Measurements from ENCODE around the gene CPLX3.

Gene CPLX3

GRCh38 chr15:74873036-74873755, 46.8 kb downstream of the CPLX3 start, which contains the start of gene SCAMP2:
Gene SCAMP2 (minus strand): TSS chr15:74873365. CDS start chr15:74873255, 110 bp downstream.
- H3K4me3 ChIP-seq (ENCODE audit: low read depth, low read length) = peak within 1 kb of the TSS; percentile 78
- H3K36me3 ChIP-seq (ENCODE audit: control insufficient read depth, insufficient read depth, low read length) = peaks cover under 1% of the 10 kb centered on the region
- peak within 1 kb of the TSS; percentile 97 for H3K9ac ChIP-seq (ENCODE audit: low read depth, low read length)
- H3K9me3 ChIP-seq (ENCODE audit: control insufficient read depth, insufficient read depth, low read length) = no peaks in the 10 kb centered on the region
- H3K27me3 ChIP-seq (ENCODE audit: control insufficient read depth, insufficient read depth, low read length) = no peaks in the 10 kb centered on the region
- H3K4me1 ChIP-seq (ENCODE audit: control insufficient read depth, insufficient read depth, low read length) = no peaks in the 10 kb centered on the region

DNA sequence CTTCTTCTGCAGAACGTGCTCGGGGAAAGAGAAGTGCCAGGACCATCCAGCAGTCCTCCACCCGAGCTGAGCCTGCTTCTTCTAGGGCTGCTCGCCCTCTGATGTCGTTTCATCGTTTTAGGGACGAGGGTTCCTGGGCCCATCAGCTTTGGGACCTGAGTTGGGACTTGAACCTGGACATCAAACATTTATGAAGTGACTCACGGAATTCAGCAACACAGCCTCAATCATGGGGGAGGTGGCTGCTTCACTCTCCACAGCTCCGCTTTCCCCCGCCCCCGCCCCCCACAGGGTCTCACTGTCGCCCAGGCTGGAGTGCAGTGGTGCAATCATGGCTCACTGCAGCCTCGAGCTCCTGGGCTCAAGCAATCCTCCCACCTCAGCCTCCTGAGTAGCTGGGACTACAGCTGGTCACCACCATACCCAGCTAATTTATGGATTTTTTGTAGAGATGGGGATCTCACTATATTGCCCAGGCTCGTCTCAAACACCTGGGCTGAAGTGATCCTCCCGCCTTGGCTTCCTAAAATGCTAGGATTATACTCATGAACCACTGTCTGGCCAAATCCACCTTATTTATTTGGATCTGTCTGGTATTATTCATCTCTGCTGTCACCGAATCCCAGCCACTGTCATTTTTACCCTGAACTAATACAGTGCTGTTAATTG, 47.5 kb downstream of the CPLX3 start:
- H3K9ac ChIP-seq (ENCODE audit: low read depth, low read length) = peak overlapping the region; percentile 60
- no peaks in the 10 kb centered on the region for H3K4me1 ChIP-seq (ENCODE audit: control insufficient read depth, insufficient read depth, low read length)
- no peaks in the 10 kb centered on the region for H3K9me3 ChIP-seq (ENCODE audit: control insufficient read depth, insufficient read depth, low read length)
- no peaks in the 10 kb centered on the region for H3K27me3 ChIP-seq (ENCODE audit: control insufficient read depth, insufficient read depth, low read length)
- H3K36me3 ChIP-seq (ENCODE audit: control insufficient read depth, insufficient read depth, low read length) = no peaks in the 10 kb centered on the region
- peak overlapping the region; percentile 78 for H3K4me3 ChIP-seq (ENCODE audit: low read depth, low read length)

DNA sequence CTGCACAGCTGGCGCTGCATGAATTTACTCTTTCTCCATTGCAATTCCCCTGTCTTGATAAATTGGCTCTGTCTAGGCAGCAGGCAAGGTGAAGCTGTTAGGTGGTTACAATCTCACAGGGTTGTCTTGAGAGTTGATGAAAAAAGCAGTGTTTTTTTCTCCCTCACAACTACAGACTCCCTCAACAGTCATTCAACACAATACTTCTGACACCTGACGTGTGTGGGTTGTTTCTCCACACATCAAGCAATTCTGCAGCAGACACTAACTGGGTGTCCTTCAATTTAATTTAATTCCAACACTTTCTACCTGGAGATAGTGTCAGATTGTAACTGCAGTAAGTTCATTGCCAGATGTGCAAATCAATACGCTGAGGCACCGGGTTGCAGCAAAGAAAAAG, 51.8 kb downstream of the CPLX3 start:
- Histone ChIP-seq H3K4me1 (ENCODE audit: control insufficient read depth, insufficient read depth, low read length) (no peaks in the 10 kb centered on the region), H3K36me3 (ENCODE audit: control insufficient read depth, insufficient read depth, low read length) (no peaks in the 10 kb centered on the region), H3K9me3 (ENCODE audit: control insufficient read depth, insufficient read depth, low read length) (no peaks in the 10 kb centered on the region), H3K4me3 (ENCODE audit: low read depth, low read length) (no peak overlapping the region), H3K27me3 (ENCODE audit: control insufficient read depth, insufficient read depth, low read length) (no peaks in the 10 kb centered on the region), H3K9ac (ENCODE audit: low read depth, low read length) (no peak overlapping the region)
